Naive thymus-derived CD4-positive, alpha-beta T cell (primary cell): Measurements from ENCODE around the gene UNC13A. TPM values are rescaled to one million over a fixed set of nuclear protein-coding genes. Genes with fewer than 3 reads are reported as not detected.

Source experiments
- ATAC-seq: fragments of 150-1000 bp; cut with Tn5 transposase; 2 replicates; pipeline ENCODE4 v1.10.0; 2021; ENCODE audit warnings: mild to moderate bottlenecking, moderate library complexity
- CTCF ChIA-PET: fragments of 350-600 bp; sonication (Branson Sonifier 250); formaldehyde crosslinking; loops from one replicate; lab custom pipeline; 2021; ENCODE audit warnings: antibody characterized with exemption; lab: Charles Lee
- POLR2A ChIA-PET: fragments of 350-600 bp; sonication (Branson Sonifier 250); formaldehyde crosslinking; loops from one replicate; lab custom pipeline; 2021; ENCODE audit warnings: antibody characterized with exemption, inconsistent platforms; lab: Charles Lee
- DNase-seq, 9 donors: peaks; one replicate each; pipeline versions ENCODE4 v3.0.0 to v3.0.0-alpha.2; 2020 to 2022; ENCODE audit warnings: mixed read lengths in 1 of 9
- H3K27ac ChIP-seq: one replicate; pipeline ENCODE4 v1.7.0; 2013; ENCODE audit warnings: mild to moderate bottlenecking, low read depth, low read length, moderate library complexity
- H3K27me3 ChIP-seq, 2 donors: one replicate each; pipeline ENCODE4 v1.7.0; 2013; ENCODE audit warnings: low read length in 2 of 2, mild to moderate bottlenecking in 2 of 2, moderate library complexity in 2 of 2; ENCODE audit not compliant: control insufficient read depth in 2 of 2, insufficient read depth in 2 of 2
- H3K36me3 ChIP-seq, 3 experiments: 1 replicate in 2 of 3; 2 replicates in 1 of 3; pipeline ENCODE4 v1.7.0; 2013; ENCODE audit warnings: low read length in 3 of 3, mild to moderate bottlenecking in 3 of 3, moderate library complexity in 1 of 3; ENCODE audit not compliant: insufficient read depth in 3 of 3, control insufficient read depth in 2 of 3
- H3K4me1 ChIP-seq, 2 donors: one replicate each; pipeline ENCODE4 v1.7.0; 2013; ENCODE audit warnings: low read length in 2 of 2, mild to moderate bottlenecking in 2 of 2, moderate library complexity in 1 of 2; ENCODE audit not compliant: control insufficient read depth in 2 of 2, insufficient read depth in 2 of 2
- H3K4me3 ChIP-seq: 2 replicates; pipeline ENCODE4 v1.7.0; 2013; ENCODE audit warnings: mild to moderate bottlenecking, low read length
- H3K9me3 ChIP-seq, 3 experiments: 1 replicate in 2 of 3; 2 replicates in 1 of 3; pipeline ENCODE4 v1.7.0; 2013; ENCODE audit warnings: low read length in 3 of 3; ENCODE audit not compliant: control insufficient read depth in 2 of 3
- H3K27ac Mint-ChIP-seq, 9 donors: one replicate each; pipeline ENCODE4 v1.8.0; 2020 to 2022; ENCODE audit warnings: mixed read lengths in 9 of 9, mild to moderate bottlenecking in 8 of 9, moderate library complexity in 5 of 9, inconsistent platforms in 2 of 9
- H3K27me3 Mint-ChIP-seq, 5 donors: one replicate each; pipeline ENCODE4 v1.8.0; 2021 to 2022; ENCODE audit warnings: mixed read lengths in 5 of 5, mild to moderate bottlenecking in 1 of 5
- H3K36me3 Mint-ChIP-seq, 5 donors: one replicate each; pipeline ENCODE4 v1.8.0; 2020 to 2022; ENCODE audit warnings: mixed read lengths in 5 of 5, mild to moderate bottlenecking in 3 of 5, inconsistent platforms in 1 of 5
- H3K4me1 Mint-ChIP-seq, 7 donors: one replicate each; pipeline ENCODE4 v1.8.0; 2020 to 2022; ENCODE audit warnings: mixed read lengths in 7 of 7, mild to moderate bottlenecking in 3 of 7, inconsistent platforms in 1 of 7
- H3K4me3 Mint-ChIP-seq, 10 donors: one replicate each; pipeline ENCODE4 v1.8.0; 2020 to 2022; ENCODE audit warnings: mild to moderate bottlenecking in 10 of 10, mixed read lengths in 10 of 10, moderate library complexity in 6 of 10, inconsistent platforms in 2 of 10
- H3K9me3 Mint-ChIP-seq, 11 donors: one replicate each; pipeline ENCODE4 v1.8.0; 2020 to 2022; ENCODE audit warnings: mixed read lengths in 11 of 11, mild to moderate bottlenecking in 4 of 11, inconsistent platforms in 1 of 11, moderate library complexity in 1 of 11
- intact Hi-C, 2 donors: fragments of 100-400 bp; cut with micrococcal nuclease; formaldehyde crosslinking; loops; one replicate each; pipeline ENCODE4 v1.15.1; 2023
- polyA plus RNA-seq, 2 donors: library from polyadenylated mRNA; unstranded; fragments of 300-500 nt; fragmentation: Illumina TruSeq; gene quantifications; one replicate each; pipeline ENCODE4 v1.2.3, GENCODE V29; 2021
- total RNA-seq, 6 experiments: library from RNA in 5 of 6; stranded (reverse) in 5 of 6; gene quantifications; 1 replicate in 5 of 6; 2 replicates in 1 of 6; pipeline ENCODE4 v1.2.3 and lab custom pipeline; 2021 to 2026

Gene UNC13A
- total and polyA plus RNA-seq, 7 experiments from 2014 or later: 0.02 to 0.30 (median 0.04) TPM; not detected in 1

GRCh38 chr19:17626456-17627015 lies 61.6 kb downstream of the UNC13A start:
- H3K9me3 ChIP-seq: peaks cover 0 to 3% (median 0%) of the 10 kb centered on the region in 3 experiments
- H3K36me3 ChIP-seq: no peaks in the 10 kb centered on the region
- ATAC-seq: no peak
- Mint-ChIP-seq H3K9me3 (peaks cover 0 to 7% (median 4%) of the 10 kb centered on the region in 11 donors), H3K4me1 (peaks cover 0 to 8% (median 0%) of the 10 kb centered on the region in 7 donors), H3K27me3 (peaks cover 0 to 15% (median 0%) of the 10 kb centered on the region in 5 donors), H3K4me3 (no peak overlapping the region), H3K27ac (peak overlapping the region in 1 of 9 donors; percentile 29), H3K36me3 (peaks cover 0 to 4% (median 0%) of the 10 kb centered on the region in 5 donors)
- H3K4me3 ChIP-seq: no peak overlapping the region
- POLR2A ChIA-PET: no interaction called here
- no peaks in the 10 kb centered on the region for H3K27me3 ChIP-seq
- no peak overlapping the region for H3K27ac ChIP-seq
- no peaks in the 10 kb centered on the region for H3K4me1 ChIP-seq
- CTCF ChIA-PET: no interaction called here
- no peak for DNase-seq
- intact Hi-C loops: no loop called here

- H3K36me3 ChIP-seq: no peaks in the 10 kb centered on the region
- DNase-seq (no peak), ATAC-seq (no peak)
- Mint-ChIP-seq H3K4me1 (peaks cover 0 to 8% (median 0%) of the 10 kb centered on the region in 7 donors), H3K36me3 (peaks cover 0 to 4% (median 0%) of the 10 kb centered on the region in 5 donors), H3K9me3 (peaks cover 0 to 10% (median 6%) of the 10 kb centered on the region in 11 donors), H3K27me3 (peaks cover 0 to 19% (median 0%) of the 10 kb centered on the region in 5 donors), H3K27ac (no peak overlapping the region), H3K4me3 (no peak overlapping the region)
- H3K27ac ChIP-seq: no peak overlapping the region
- H3K4me1 ChIP-seq: no peaks in the 10 kb centered on the region
- H3K9me3 ChIP-seq: peaks cover 0 to 3% (median 0%) of the 10 kb centered on the region in 3 experiments
- H3K27me3 ChIP-seq: no peaks in the 10 kb centered on the region
- ChIA-PET CTCF (no interaction called here), POLR2A (no interaction called here)
- intact Hi-C loops: no loop called here
- no peak overlapping the region for H3K4me3 ChIP-seq
These were observed 62.2 kb downstream of the UNC13A start for GRCh38 chr19:17625980-17626379.

GRCh38 chr19:17625043-17625442 lies 63.1 kb downstream of the UNC13A start:
- H3K36me3 ChIP-seq: no peaks in the 10 kb centered on the region
- Mint-ChIP-seq H3K4me1 (peaks cover 0 to 8% (median 0%) of the 10 kb centered on the region in 7 donors), H3K27me3 (peaks cover 0 to 21% (median 0%) of the 10 kb centered on the region in 5 donors), H3K27ac (peak overlapping the region in 1 of 9 donors; percentile 23), H3K36me3 (peaks cover 0 to 4% (median 0%) of the 10 kb centered on the region in 5 donors), H3K4me3 (no peak overlapping the region), H3K9me3 (peaks cover 0 to 10% (median 6%) of the 10 kb centered on the region in 11 donors)
- DNase-seq: no peak
- H3K4me3 ChIP-seq: no peak overlapping the region
- no peak overlapping the region for H3K27ac ChIP-seq
- POLR2A ChIA-PET: no interaction called here
- ATAC-seq: no peak
- no peaks in the 10 kb centered on the region for H3K4me1 ChIP-seq
- H3K27me3 ChIP-seq: no peaks in the 10 kb centered on the region
- CTCF ChIA-PET: no interaction called here
- peaks cover 0 to 3% (median 0%) of the 10 kb centered on the region in 3 experiments for H3K9me3 ChIP-seq
- intact Hi-C loops: no loop called here

- no peaks in the 10 kb centered on the region for H3K27me3 ChIP-seq
- peaks cover 0 to 3% (median 0%) of the 10 kb centered on the region in 3 experiments for H3K9me3 ChIP-seq
- POLR2A ChIA-PET: no interaction called here
- intact Hi-C loops: no loop called here
- no peaks in the 10 kb centered on the region for H3K4me1 ChIP-seq
- H3K4me3 Mint-ChIP-seq: no peak overlapping the region
- peaks cover 0 to 10% (median 6%) of the 10 kb centered on the region in 11 donors for H3K9me3 Mint-ChIP-seq
- DNase-seq: no peak
- peaks cover 0 to 8% (median 0%) of the 10 kb centered on the region in 7 donors for H3K4me1 Mint-ChIP-seq
- H3K27me3 Mint-ChIP-seq: peaks cover 0 to 21% (median 0%) of the 10 kb centered on the region in 5 donors
- CTCF ChIA-PET: no interaction called here
- peaks cover 0 to 4% (median 0%) of the 10 kb centered on the region in 5 donors for H3K36me3 Mint-ChIP-seq
- no peak overlapping the region for H3K4me3 ChIP-seq
- ATAC-seq: no peak
- peak overlapping the region in 1 of 9 donors; percentile 58 for H3K27ac Mint-ChIP-seq
- H3K36me3 ChIP-seq: no peaks in the 10 kb centered on the region
- no peak overlapping the region for H3K27ac ChIP-seq
These were observed 63.7 kb downstream of the UNC13A start for GRCh38 chr19:17624314-17624991.

GRCh38 chr19:17623224-17623935 lies 64.8 kb downstream of the UNC13A start:
- intact Hi-C loops: no loop called here
- DNase-seq (no peak), ATAC-seq (no peak)
- Histone ChIP-seq H3K27ac (no peak overlapping the region), H3K9me3 (peaks cover 0 to 3% (median 0%) of the 10 kb centered on the region in 3 experiments), H3K27me3 (no peaks in the 10 kb centered on the region), H3K4me1 (no peaks in the 10 kb centered on the region), H3K4me3 (no peak overlapping the region), H3K36me3 (no peaks in the 10 kb centered on the region)
- POLR2A ChIA-PET: no interaction called here
- peaks cover 0 to 4% (median 0%) of the 10 kb centered on the region in 5 donors for H3K36me3 Mint-ChIP-seq
- peaks cover 0 to 8% (median 0%) of the 10 kb centered on the region in 7 donors for H3K4me1 Mint-ChIP-seq
- peaks cover 0 to 27% (median 7%) of the 10 kb centered on the region in 5 donors for H3K27me3 Mint-ChIP-seq
- no peak overlapping the region for H3K4me3 Mint-ChIP-seq
- H3K27ac Mint-ChIP-seq: no peak overlapping the region
- H3K9me3 Mint-ChIP-seq: peaks cover 0 to 10% (median 6%) of the 10 kb centered on the region in 11 donors
- CTCF ChIA-PET: no interaction called here

GRCh38 chr19:17620696-17621095 lies 67.5 kb downstream of the UNC13A start:
- POLR2A ChIA-PET: no interaction called here
- Mint-ChIP-seq H3K27ac (no peak overlapping the region), H3K4me3 (no peak overlapping the region), H3K4me1 (peaks cover 0 to 9% (median 4%) of the 10 kb centered on the region in 7 donors), H3K9me3 (peaks cover 0 to 13% (median 5%) of the 10 kb centered on the region in 11 donors), H3K36me3 (peaks cover 0 to 4% (median 0%) of the 10 kb centered on the region in 5 donors), H3K27me3 (peaks cover 13 to 37% (median 26%) of the 10 kb centered on the region in 5 donors)
- peaks cover 0 to 5% of the 10 kb centered on the region in 2 donors for H3K4me1 ChIP-seq
- CTCF ChIA-PET: interaction anchor here (0.6 kb wide), 1 partner anchor 235 kb away, joined by 3 read pairs; no protein-coding TSS in a partner anchor
- H3K36me3 ChIP-seq: no peaks in the 10 kb centered on the region
- intact Hi-C loops: no loop called here
- no peak for DNase-seq
- no peak for ATAC-seq
- no peak overlapping the region for H3K27ac ChIP-seq
- peaks cover 0 to 3% of the 10 kb centered on the region in 2 donors for H3K27me3 ChIP-seq
- H3K9me3 ChIP-seq: peaks cover 0 to 3% (median 0%) of the 10 kb centered on the region in 3 experiments
- H3K4me3 ChIP-seq: no peak overlapping the region
